NCI-H1417 treated with DMSO at 0.1 percent for 48 hours (cell line): ENCODE results near the gene DIDO1.

Experiments
- DNase-seq: peaks from one replicate; lab custom pipeline; 2025; lab: John Stamatoyannopoulos, UW

DIDO1 gene

DNA sequence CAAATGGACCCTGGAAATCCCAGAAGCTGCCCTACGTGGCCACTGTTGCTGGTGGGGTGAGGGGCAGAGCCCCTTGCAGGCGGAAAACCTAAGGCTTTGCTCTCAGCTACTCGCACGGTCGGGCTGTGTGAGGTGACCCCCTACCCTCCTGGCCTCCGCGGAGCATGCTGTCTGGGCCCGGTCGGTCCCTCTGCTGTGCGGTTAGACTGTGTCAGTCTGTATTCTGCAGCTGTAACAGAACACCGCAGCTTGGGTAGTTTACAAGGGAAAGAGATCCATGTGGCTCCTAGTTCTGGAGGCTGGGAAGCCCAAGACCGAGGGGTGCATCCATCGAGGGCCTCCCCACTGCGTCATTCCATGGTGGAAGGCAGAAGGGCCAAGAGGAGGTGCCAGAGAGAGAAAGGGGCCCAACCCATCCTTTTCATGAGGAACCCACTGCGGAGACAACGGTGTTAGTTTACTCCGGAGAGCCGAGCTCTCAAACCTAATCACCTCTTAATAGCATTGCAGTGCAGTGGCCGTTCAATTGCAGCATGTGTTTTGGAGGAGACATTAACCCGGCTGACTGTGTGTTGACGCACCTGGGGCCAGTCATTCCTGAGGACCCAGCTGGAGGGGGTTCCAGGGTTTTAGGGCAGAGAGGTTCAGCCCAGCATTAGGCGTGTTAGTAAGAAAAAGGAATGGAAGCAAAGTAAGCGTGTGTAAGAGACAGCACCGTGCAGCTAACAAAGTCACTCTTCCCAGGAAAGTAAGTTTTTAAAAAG lies 91.2 kb downstream of the DIDO1 start:
- DNase-seq: no peak

DNA sequence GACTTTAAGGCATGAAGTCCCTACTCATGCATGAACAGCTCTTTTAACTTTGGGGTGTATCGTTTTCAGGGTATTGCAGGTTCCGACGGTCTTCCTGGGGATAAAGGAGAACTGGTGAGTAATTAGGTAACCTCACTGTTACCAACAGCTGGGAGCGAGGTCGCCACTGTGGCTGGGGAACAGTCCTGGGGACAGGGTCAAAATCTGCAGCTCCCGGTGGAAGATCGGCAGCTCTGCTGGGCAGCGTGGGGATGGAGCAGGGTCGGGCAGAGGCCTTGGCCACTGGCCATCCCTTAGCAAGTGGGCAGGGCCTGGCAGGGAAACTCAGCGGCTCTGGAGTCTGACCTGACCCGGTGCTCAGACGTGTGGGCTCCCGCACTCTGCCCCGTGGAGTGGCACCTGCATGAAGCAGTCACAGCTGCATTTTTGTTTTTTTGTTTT lies 93.3 kb downstream of the DIDO1 start:
- no peak for DNase-seq

DNA sequence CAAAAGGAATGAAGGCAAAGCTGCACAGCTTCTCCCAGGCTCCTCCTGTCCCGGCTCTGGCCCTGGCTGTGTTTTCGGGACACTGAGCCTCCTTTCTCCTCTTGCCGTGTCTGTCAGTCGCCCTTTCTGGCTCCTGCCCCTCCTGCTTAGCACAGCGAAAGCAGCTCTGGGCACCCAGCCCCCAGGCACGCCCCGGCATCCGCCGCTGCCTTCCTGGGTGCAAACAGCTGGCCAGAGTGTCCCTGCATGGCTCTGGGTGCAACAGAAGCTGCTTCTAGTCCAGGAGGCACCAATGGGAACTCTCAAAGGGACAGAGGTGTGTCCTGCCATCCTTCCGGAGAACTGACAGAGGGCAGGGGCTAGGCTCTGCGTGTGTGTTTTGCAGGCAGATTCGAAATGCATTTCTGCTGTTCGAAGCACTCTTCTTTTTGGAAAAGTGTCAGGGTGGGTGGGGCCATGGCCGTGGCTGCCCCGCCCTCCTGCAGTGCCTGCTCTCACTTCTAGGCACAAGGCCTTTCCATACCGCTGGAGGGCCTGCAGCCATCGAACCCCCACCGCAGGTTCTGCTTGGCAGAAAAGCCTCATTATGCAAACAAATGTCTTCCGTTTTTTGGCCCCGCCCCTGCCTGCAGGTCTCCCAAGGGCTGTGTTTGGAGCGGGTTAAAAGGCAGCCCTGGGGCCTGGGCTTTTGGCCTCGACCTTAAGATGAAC lies 93.9 kb downstream of the DIDO1 start:
- DNase-seq: no peak

DNA sequence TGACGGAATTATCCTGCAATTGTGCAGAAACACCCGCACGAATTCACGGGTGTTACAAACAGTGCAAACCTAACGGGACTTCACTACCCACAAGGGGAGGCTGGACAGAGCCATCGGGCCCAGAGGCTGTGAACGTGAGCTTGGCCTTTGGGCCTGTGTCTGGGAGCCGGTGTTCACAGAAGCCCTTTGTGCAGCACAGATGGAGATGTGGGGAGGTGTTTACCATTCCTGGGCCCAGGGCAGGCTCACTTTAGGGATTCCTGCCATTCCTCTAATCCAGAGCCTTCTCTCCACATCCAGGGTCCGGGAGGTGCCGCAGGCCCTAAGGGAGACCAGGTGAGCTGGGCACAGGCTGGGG lies 94.5 kb downstream of the DIDO1 start:
- DNase-seq: no peak

DNA sequence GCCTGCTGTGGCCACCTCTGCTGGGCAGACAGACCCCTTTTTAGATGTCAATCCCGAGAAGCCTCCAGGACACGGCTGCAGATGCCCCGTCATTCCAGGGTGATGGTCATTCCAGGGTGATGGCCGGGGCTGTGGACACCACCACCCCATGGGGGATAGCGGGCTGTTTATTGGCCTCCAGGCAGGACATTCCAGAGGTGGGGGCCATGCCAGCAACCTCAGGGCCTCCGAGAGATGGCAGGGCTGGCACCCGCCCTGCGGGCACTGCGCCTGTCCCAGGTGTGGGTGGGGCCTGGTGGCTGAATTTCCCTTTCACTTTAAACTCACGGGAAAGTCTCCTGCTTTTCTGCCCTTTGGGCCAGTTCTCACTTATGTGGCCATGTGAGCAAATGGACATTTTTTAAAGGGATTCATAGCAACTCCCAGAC lies 94.9 kb downstream of the DIDO1 start:
- DNase-seq: no peak

DNA sequence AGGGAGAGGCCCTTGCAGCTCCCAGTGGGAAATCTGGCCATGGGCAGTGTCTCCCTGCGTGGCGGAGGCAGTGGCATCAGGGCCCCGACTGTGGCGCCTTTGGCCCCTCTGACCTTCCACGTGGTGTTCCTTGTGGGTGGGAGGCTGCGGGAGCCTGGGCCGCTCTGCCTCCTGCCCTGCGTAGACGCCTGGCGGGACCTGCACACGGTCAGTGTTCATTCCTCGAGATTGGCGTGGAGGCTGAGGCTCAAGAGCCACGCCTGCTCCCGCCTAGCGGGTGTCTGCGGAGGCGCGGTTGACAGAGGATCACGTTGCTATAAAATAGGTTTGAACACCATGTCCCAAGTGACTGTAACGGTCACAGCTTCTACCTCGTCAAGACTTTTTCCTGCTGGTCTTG lies 95.5 kb downstream of the DIDO1 start:
- no peak for DNase-seq

DNA sequence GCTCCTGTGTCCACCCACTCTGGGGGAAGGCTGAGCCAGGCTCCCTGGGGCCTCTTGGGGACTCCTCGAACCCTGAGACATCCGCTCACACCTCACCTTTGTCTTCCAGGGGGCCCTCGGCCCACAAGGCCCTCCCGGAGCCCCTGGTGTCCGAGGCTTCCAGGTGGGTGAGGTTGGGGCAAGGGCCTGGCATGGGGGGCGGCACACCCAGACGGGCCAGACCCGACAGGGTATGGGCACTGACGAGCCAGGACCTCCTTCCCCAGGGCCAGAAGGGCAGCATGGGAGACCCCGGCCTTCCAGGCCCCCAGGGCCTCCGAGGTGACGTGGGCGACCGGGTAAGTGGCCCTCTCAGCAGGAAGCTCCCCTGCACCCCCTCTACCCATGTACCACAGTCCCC lies 96.1 kb downstream of the DIDO1 start:
- DNase-seq: no peak

DNA sequence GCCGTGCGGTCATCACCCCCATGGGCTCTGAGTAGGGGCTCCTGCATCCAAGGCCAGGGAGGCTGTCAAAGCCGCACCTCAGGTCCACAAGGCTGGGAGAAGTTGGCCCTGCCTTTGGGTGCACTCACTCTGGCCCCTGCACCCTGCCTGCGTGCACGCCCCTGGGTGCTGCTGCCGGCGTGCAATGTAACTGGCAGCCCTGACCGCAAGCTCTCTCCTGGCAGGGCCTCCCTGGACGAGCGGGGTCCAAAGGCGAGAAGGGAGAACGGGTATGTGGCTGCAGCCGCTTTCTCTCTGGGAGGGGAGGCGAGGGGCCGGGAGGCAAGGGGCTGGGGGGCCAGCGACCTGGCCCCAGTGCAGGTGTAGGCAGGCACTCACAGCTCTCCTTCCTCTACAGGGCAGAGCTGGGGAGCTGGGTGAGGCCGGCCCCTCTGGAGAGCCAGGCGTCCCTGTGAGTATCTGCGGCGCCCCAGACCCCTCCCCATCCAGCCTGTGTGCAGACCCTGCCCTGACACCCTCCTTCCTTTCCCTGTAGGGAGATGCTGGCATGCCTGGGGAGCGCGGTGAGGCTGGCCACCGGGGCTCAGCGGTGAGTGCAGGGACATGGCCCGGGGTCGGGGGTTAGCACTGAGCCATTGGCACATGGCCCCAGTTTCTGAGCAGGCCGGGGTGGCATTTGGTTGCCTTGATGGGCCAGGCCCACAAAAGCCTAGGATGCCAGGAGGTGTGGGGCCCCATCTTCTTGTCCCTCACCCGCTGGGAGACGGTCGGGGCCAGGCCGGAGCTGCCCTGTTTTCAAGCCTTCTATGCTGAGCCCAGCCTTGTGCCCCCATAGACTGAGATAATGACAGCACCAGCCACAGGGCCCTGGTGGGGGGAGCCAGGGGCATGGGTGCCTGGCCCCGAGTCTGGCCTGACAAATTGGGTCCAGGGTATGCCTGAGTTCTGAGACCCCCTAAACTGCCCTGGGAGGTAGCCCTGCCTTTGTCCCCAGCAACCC lies 96.8 kb downstream of the DIDO1 start:
- no peak for DNase-seq

DNA sequence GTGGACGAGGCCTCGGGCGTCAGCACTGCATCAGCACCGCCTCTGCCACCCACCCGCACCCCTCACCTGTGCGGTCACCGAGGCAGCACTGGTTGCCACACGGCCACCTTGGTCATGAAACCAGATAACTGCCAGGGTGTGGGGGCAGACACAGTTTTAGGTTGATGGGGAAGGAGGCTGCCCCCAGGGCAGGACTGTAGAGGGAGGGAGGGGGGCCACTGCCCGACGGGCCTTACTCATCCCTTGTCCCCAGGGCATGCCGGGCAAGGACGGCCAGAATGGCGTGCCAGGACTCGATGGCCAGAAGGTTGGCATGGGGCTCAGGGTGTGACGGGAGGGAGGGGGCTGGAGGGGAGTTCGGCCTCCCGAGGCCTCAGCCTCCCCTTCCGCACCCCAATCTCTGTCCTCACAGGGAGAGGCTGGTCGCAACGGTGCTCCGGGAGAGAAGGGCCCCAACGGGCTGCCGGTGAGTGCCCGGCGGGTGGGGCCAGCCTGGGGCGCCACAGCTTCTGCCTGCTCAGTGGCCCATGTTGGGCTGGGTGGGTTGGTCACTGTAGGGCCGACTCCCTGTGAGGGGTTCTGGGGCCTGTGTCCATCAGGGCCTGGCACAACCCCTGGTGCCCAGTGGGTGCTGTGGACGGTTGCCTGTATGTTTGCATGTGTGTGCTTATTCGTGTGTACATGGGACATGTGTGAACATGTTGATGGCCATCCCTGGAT lies 97.6 kb downstream of the DIDO1 start:
- no peak for DNase-seq

DNA sequence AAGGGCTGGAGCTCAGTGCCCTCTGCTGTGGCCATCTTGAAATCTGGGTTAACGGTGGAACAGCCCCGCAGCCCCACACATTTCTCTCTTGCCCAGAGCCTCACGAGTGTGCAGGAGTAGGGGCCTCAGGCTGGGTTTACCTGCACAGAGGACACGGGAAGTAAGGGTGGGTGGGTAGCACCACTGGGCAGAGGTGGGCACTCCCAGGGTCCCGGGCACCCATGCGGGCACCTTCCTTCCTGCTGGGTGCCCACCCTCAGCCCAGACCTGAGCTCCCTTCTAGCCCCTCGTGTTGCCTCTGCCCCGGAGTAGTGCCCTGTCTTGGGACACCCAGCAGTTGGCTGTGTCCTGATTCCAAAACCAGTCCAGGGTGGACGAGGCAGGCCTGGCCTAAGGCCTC lies 98.3 kb downstream of the DIDO1 start:
- no peak for DNase-seq
